Measurements from ENCODE around the gene EDN2. TPM values are rescaled to one million over a fixed set of nuclear protein-coding genes. Genes with fewer than 3 reads are reported as not detected.

The EDN2 gene
- polyA plus RNA-seq (2011; rRNA removed) (0.06 TPM in 1 of 2 replicates, not detected in the other), polyA minus RNA-seq (2011; rRNA and poly(A)+ RNA removed) (not detected in 2 replicates)

- ChIA-PET POLR2A (no interaction called here), CTCF (interaction anchor here (1.1 to 4.6 kb wide), 4 partner anchors 8 to 31 kb away, joined by 3 to 23 read pairs (median 4); no protein-coding TSS in a partner anchor)
- DNase-seq (ENCODE audit: low read depth): no peak
- H3K4me3 ChIP-seq (ENCODE audit: low read depth, low read length): no peak within 1 kb of the TSS
- TF ChIP-seq CTCF (IDR thresholded peaks at IDR 0.05; ENCODE audit: insufficient read depth, low read depth, low read length): peak; percentile 25; the same call in 1 of the 2 replicates
- H3K27me3 ChIP-seq (ENCODE audit: control insufficient read depth, insufficient read depth, low read length): no peaks in the 10 kb centered on the region; the same call in 1 of the 2 replicates
- no peaks in the 10 kb centered on the region for H3K36me3 ChIP-seq (ENCODE audit: control insufficient read depth, insufficient read depth, low read length)
Observed at GRCh38 chr1:41484402-41485241, at the start of gene EDN2. EDN2 (minus strand) TSS chr1:41484683; CDS start chr1:41484601, 82 bp downstream.

DNA sequence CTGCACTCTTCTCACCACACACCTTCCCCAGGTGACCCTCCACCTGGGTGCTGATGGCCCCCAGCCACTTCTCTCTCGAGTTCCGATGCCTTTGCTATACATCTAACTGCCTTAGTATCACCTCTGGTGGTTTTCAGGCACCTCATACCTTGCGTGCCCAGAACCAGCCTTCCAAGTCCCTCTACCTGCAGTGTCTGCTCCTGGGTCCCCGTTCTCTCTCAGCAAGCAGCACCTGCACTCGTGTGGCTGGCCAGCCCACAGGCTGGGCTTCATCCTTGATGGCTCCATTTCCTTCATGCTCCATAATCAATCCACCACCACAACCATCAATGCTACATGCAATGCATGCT is 49.2 kb upstream of the EDN2 start:
- ChIA-PET CTCF (interaction anchor here (1.1 to 2.4 kb wide), 3 partner anchors 10 to 26 kb away, joined by 3 to 7 read pairs (median 4); no protein-coding TSS in a partner anchor), POLR2A (no interaction called here)
- H3K4me3 ChIP-seq (ENCODE audit: low read depth, low read length): no peak overlapping the region
- no peak for DNase-seq (ENCODE audit: low read depth)
- H3K36me3 ChIP-seq (ENCODE audit: control insufficient read depth, insufficient read depth, low read length): no peaks in the 10 kb centered on the region
- H3K27me3 ChIP-seq (ENCODE audit: control insufficient read depth, insufficient read depth, low read length): no peaks in the 10 kb centered on the region; the same call in 1 of the 2 replicates
- no peak for TF ChIP-seq CTCF (IDR thresholded peaks at IDR 0.05; ENCODE audit: insufficient read depth, low read depth, low read length)

GRCh38 chr1:41533016-41533730 is 48.7 kb upstream of the EDN2 start:
- ChIA-PET CTCF (interaction anchor here (1.1 to 2.4 kb wide), 3 partner anchors 9 to 25 kb away, joined by 3 to 7 read pairs (median 4); no protein-coding TSS in a partner anchor), POLR2A (no interaction called here)
- H3K36me3 ChIP-seq (ENCODE audit: control insufficient read depth, insufficient read depth, low read length): no peaks in the 10 kb centered on the region
- H3K27me3 ChIP-seq (ENCODE audit: control insufficient read depth, insufficient read depth, low read length): no peaks in the 10 kb centered on the region; the same call in 1 of the 2 replicates
- H3K4me3 ChIP-seq (ENCODE audit: low read depth, low read length): no peak overlapping the region
- DNase-seq (ENCODE audit: low read depth): no peak
- TF ChIP-seq CTCF (IDR thresholded peaks at IDR 0.05; ENCODE audit: insufficient read depth, low read depth, low read length): no peak

- TF ChIP-seq CTCF (IDR thresholded peaks at IDR 0.05; ENCODE audit: insufficient read depth, low read depth, low read length): no peak
- ChIA-PET POLR2A (no interaction called here), CTCF (interaction anchor here (2.4 kb wide), 1 partner anchor 16 kb away, joined by 7 read pairs; no protein-coding TSS in a partner anchor)
- Histone ChIP-seq H3K27me3 (ENCODE audit: control insufficient read depth, insufficient read depth, low read length) (no peaks in the 10 kb centered on the region; the same call in 1 of the 2 replicates), H3K4me3 (ENCODE audit: low read depth, low read length) (no peak overlapping the region), H3K36me3 (ENCODE audit: control insufficient read depth, insufficient read depth, low read length) (no peaks in the 10 kb centered on the region)
- no peak for DNase-seq (ENCODE audit: low read depth)
Observed at GRCh38 chr1:41532206-41532975, 47.9 kb upstream of the EDN2 start.
